Fibroblast of pulmonary artery (primary cell): ENCODE measurements around the gene CDK8.
A peak's percentile ranks its signal among the peaks of the same experiment; 100 is the strongest.

Source experiments
- DNase-seq: peaks from one replicate; pipeline ENCODE4 v3.0.0-alpha.2; 2010; ENCODE audit warnings: low read depth
- H3K4me3 ChIP-seq: replicated peaks from 2 replicates; pipeline ENCODE4 v1.5.1; 2011; ENCODE audit warnings: low read depth, mild to moderate bottlenecking, control low read depth, low read length, moderate library complexity
- CTCF ChIP-seq: IDR thresholded peaks from 2 replicates; pipeline ENCODE4 v1.5.1; 2011; ENCODE audit warnings: mild to moderate bottlenecking, control low read depth, low read length, inconsistent platforms; ENCODE audit errors: missing control alignments

CDK8 gene

DNA sequence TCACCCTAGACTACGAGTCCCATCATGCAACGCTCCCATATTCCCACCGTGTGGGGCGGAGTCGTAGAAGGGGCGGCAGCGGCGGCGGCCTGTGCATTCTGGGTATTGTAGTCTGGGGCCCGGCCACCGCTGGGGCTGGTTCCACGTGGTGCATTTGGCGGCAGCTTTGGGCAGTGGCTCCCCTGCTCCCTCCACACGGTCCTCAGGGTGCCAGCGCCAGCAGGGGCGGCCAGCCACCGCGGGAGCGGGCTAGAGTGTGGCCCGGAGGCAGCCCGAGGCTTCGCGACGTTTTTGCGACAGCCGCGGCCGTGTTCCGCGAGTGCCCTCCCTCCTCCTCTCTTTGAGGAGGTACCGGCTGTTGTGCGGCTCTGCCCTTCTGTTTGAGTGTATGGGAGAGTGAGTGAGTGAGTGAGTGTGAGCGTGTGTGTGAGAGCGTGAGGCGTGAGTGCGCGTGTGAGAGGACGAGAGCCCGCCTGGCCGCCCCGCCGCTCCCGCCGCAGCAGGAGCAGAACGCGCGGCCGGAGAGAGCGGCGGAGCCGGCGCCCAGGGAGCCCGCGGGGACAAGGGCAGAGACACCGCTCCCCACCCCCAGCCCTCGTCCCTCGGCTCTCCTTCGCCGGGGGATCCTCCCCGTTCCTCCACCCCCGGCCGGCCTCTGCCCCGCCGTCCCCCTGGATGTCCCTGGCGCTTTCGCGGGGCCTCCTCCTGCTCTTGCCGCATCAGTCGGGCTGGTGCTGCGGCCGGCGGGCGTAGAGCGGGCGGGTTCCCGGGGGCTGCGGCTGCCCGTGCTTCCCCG, at the start of gene CDK8:
Gene CDK8, plus strand, starts transcription at position 343 of the 796 bp plus-strand sequence. CDS start 513 bp downstream, outside the sequence.
- TF ChIP-seq CTCF: no peak
- DNase-seq: peak; percentile 93
- H3K4me3 ChIP-seq: peak within 1 kb of the TSS; percentile 83

- H3K4me3 ChIP-seq: no peak overlapping the region
- no peak for DNase-seq
- no peak for TF ChIP-seq CTCF
Observed at GRCh38 chr13:26208287-26208686, 45.6 kb upstream of the CDK8 start.

- TF ChIP-seq CTCF: no peak
- no peak overlapping the region for H3K4me3 ChIP-seq
- no peak for DNase-seq
Observed at GRCh38 chr13:26213345-26213744, 40.6 kb upstream of the CDK8 start.

GRCh38 chr13:26213982-26214381, 39.9 kb upstream of the CDK8 start:
- no peak overlapping the region for H3K4me3 ChIP-seq
- TF ChIP-seq CTCF: no peak
- DNase-seq: no peak

DNA sequence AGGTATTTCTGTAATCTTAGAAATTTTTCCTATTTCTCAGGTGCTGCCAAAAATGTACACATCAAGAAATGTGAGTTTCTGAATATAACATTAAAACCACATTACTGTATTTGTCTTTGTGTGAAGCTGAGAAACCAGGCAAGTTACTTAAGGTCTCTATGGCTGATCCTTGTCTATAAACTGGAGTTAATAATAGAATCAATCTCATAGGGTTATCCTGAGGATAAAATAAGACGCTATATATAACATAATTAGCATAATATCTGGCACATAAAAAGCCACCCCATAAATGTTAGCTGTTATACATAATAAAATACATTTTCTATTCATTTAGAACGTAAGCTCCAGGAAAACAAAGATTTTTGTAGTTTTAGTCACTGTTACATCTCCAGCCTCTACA, 37.9 kb upstream of the CDK8 start:
- TF ChIP-seq CTCF: no peak
- DNase-seq: no peak
- H3K4me3 ChIP-seq: no peak overlapping the region

- TF ChIP-seq CTCF: no peak
- no peak overlapping the region for H3K4me3 ChIP-seq
- DNase-seq: no peak
Observed at GRCh38 chr13:26219726-26220125, 34.2 kb upstream of the CDK8 start.

DNA sequence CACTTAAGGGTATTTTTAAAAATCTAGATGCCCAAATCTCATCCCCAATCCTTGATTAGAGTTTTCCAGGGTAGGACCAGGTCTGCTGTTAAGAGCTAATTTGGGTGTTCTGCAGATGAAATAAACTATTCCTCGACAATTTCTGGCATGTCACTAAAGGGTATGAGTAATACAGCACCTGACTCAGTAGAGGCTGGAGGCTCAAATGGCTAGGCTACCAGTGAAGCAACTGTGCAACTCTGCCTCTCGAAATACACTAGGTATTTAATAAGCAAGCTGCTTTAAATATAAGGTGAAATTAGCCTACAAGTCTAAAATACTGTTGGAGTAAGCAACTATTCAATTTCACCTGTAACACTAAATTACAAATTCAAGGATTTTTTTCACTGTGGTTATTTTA, 33.4 kb upstream of the CDK8 start:
- peak overlapping the region; percentile 89 for H3K4me3 ChIP-seq
- TF ChIP-seq CTCF: no peak

More for the DNA sequence above, 33.4 kb upstream of the CDK8 start:
- peak; percentile 42 for DNase-seq
